ENCODE results near the gene RPH3AL.

RPH3AL gene

GRCh38 chr17:353213-353837 lies 718 bp upstream of the RPH3AL start:
- no peak for DNase-seq

- DNase-seq, result no peak
These were observed 659 bp downstream of the RPH3AL start for GRCh38 chr17:351875-352420.

DNA sequence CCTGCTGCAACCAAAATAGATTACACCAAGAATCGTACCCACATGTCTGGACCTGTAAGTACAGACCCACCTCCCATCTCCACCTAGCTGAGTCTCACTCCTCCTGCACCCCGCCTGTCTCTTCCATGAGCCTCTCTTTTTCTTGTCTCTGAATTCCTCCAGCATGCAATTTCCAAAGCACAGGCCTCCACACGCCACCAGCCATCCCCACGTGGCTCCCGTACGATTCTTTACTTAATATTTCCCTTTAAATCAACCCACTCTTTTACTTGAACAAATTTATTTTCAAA lies 1.2 kb downstream of the RPH3AL start:
- DNase-seq, result no peak

- DNase-seq, result peak; percentile 25
These were observed 1.7 kb downstream of the RPH3AL start for GRCh38 chr17:350706-351448.

- no peak for DNase-seq
These were observed 2.9 kb downstream of the RPH3AL start for GRCh38 chr17:349666-350065.

DNA sequence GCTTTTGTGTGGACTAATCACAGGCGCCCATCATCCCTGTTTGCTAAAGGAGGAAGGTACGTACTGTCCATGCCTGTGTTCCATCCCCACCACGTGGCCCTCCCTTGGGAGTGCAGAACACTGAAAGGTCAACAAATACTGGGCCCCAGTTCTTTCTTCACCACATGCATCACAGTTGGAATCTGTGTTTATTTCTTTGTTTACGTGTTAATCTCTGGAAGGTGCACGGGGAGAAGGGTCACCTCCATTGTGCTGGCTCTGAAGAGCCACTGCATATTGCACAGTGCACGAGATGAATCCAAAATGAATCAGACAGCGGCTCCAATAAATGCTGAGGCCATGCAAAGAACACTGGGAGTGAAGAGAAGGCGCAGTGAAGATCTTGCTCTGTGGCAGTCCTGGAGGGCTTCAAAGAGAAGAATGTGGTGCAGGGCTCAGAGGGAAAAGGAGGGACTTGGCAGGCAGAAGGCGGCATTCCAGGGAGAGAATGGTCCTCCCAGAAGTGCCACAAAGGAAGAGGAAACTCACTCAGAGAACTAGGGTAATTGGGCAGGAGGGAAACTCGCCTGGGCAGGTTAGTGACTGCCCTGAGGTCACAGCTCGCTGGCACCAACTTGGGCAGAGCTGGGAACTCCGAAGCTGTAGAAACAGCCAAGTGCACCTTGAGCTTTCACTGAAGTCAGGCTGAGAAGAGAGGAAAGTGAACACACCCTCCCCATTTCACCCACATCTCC lies 3.7 kb downstream of the RPH3AL start:
- DNase-seq, result no peak

- no peak for DNase-seq
These were observed 4.6 kb downstream of the RPH3AL start for GRCh38 chr17:348012-348411.

DNA sequence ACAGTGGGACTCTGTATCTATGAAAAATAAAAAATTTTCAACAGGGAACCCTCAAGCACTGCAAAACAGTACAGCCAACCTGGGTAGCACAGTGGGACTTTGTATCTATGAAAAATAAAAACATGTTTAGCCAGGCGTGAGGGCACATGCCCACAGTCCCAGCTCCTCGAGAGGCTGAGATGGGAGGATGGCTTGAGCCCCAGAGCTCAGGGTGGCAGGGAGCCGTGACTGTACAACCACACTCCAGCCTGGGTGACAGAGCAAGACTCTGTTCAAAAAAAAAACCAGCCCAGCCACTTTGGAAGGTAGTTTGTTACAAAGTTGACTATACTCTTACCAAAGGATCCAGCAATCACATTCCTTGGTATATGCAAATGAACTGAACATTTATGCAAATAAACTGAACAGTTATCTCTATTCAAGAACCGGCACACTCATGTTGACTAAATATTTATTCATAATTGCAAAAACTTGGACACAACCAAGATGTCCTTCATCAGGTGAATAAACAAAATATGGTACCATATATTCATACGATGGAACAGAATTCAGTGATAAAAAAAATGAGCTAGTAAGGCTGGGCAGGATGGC lies 5.2 kb downstream of the RPH3AL start:
- no peak for DNase-seq

GRCh38 chr17:345992-346785 lies 6.4 kb downstream of the RPH3AL start:
- DNase-seq, result no peak

DNA sequence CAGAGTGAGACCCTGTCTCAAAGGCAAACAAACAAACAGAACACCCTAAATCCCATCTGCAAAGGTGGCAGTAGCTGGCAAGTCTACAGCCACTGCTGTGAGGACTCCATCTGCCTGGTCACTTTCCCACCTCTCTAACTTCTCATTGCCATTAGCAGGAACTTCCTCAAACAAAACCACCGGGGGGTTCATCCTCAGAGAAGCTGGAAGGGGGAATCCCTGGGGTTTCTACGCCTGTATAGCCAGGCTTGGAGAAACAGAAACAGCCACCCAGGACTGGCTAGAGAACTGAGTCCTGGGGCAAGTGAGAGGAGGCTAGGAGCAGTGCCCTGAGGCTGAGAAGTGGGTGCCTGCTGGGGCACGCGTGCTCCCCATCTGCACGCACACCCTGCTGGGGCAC lies 7.3 kb downstream of the RPH3AL start:
- DNase-seq, result no peak

GRCh38 chr17:343875-344752 lies 8.5 kb downstream of the RPH3AL start:
- no peak for DNase-seq

DNA sequence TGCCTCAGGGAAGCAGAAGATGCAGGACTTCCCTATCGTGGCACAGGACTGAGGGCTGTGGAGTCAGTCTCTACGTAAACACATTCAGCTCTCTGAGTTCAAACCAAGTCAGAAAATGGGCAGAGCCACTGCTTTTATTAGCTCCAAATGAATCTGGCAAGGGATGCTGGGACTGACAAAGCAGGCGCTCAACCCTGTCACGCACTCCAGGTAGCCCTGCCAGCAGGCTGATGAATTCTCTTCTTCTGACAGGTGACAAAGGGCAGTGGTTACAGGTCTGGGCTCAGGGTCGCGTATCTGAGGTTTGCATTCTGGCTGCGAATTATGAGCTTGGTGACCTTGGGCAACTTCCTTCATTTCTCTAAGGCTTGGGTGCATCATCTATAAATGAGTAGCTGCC lies 9.4 kb downstream of the RPH3AL start:
- DNase-seq, result no peak

DNA sequence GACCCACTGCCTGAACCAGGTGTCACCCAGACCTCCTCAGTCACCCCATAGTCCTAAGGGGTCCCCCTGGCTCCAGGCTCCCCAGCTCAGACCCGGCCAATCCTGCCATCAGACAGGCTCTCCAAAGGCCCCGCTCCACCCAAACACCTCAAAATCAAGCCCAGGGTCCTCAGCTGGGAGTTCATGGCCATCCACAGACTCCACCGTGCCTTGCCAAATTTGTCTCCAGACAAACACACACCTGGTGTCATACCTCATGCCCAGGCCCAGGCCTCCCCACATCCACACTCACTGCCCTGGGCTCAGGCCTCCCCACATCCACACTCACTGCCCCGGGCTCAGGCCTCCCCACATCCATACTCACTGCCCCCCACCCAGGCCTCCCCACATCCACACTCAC lies 12.5 kb downstream of the RPH3AL start:
- no peak for DNase-seq

GRCh38 chr17:339193-340061 lies 13.2 kb downstream of the RPH3AL start:
- DNase-seq, result no peak

- DNase-seq, result no peak
These were observed 14.0 kb downstream of the RPH3AL start for GRCh38 chr17:338442-339192.

- no peak for DNase-seq
These were observed 14.7 kb downstream of the RPH3AL start for GRCh38 chr17:337866-338265.

DNA sequence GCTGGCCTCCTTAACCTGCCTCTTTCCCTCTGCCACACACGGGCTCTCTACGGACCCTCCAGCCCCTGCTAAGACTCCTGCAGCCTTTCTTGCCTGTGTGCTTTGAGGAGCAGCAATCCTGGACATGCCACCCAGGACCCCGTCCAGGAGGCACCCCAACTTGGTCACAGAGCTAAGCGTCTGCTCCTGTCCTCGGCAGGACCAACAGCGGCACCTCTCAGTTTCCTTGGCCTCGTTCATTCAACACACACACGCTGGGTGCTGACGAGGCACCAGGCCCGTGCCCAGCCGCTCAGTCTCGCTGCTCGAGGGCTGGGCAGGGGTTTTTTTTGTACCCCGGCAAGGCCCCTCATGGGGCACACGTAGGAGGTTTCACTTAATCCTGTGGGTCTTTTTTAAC lies 15.2 kb downstream of the RPH3AL start:
- DNase-seq, result no peak

DNA sequence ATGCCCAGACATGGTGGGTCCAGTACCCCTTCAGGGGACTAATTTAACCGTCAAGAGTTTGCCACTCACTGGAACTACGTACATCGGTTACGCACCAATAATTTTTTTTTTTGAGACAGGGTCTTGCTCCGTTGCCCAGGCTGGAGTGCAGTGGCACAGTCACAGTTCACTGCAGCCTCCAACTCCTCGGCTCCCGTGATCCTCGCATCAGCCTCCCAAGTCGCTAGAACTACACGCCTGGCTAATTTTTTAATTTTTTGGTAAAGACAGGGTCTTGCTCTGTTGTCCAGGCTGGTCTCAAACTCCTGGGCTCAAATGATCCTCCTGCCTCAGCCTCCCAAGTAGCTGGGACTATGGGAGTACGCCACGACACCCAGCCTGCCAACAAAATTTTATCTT lies 15.6 kb downstream of the RPH3AL start:
- no peak for DNase-seq

All from fibroblast of skin of scalp (primary cell).